GM21825 (cell line): Measurements from ENCODE around the gene TRIM63.

Experiments used
- ATAC-seq: cut with Tn5 transposase; IDR thresholded peaks from one replicate; pipeline ENCODE4 v1.9.1; 2021; ENCODE audit warnings: mild to moderate bottlenecking, moderate library complexity; ENCODE audit not compliant: unreplicated experiment

Gene TRIM63

DNA sequence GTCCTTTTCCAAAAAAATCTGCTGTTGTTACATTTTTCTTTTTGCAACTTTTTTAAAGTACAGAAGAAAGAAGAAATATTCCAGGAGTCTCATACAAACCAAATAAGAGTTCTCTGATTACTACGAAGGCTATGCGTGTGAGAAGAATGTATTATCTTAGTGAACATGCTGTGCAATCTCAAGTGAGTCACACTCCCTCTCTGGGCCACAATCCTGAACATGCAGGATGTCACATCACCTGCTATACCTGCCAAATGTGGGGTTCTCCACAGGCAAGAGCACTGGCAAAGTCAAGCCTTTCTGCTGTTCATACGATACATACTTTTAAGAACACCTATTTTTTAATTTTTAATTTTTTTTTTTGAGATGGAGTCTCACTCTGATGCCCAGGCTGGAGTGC, 21.7 kb upstream of the TRIM63 start:
- ATAC-seq, result no peak

DNA sequence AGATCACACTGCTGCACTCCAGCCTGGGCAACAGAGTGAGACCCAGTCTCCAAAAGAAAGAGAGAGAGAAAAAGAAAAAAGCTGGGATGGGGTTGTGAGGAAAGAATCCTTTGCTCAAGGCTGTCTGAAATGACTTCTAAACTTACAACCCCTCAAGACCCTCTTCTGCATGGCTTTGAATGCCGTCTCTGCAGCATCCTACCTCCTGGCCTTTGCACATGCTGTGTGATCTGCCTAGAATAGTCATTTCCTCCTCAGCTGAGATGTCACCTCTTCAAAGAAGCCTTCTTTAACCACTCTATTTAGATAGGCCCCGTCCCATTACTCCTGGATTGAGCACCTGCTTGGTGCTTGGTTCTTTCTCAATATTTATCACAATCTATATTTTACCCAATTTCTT, 17.4 kb upstream of the TRIM63 start:
- no peak for ATAC-seq

DNA sequence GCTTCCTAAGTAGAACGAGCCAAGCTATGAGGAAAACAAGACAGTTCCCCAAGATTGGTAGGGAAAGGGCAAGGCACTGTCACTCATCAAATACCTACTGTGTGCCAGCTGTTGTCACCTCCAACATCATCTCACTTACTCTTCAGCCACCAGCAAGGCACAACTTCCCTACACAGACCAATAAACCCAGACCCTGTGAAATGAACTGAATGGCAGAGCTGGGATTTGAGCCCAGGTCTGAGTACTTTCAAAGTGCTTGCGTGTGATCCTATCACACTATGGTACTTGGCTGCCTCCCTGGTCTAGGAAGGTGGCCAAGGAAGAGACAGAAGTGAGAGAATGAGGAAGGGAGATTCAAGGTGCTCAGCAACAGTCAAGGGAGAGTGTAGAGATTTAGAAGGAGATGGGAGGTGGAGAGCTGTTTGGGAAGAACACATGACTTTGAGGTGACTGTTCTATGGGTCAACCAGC, 16.7 kb upstream of the TRIM63 start:
- ATAC-seq, result no peak

DNA sequence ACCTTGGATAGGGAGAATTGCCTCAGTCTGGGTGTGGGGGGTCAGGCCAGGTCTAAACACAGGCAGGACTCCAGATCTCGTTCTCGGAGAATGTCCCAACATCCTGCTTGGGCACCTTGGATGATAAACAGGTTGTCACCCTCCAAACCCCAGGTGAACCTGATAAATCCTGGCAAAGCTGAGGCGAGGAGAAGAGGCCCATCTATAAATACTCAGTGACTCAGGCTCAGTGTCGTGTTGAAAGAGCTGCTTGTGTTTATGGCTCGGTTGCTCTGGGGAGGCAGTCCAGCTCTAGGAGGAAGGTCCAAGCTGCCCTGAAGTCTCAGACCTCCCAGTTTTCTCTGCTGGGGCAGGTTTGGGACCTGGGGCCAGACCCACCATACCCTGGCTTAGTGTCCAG, 15.8 kb upstream of the TRIM63 start:
- no peak for ATAC-seq

DNA sequence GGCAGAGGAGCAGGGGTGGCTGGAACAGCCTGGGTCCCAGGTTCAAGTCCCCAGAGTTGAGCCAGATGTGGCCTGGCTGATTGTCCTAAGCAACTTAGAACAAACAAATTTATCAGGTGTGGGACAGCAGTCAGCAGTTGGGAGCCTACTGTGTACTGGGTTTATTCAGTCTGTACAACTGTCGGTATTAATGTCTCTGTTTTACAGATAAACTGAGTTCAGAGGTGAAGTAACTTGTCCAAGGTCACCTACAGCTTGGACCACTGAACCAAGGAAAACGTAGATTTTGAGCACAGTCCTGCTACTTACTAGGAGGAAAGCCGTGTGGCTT, 14.6 kb upstream of the TRIM63 start:
- ATAC-seq, result no peak

DNA sequence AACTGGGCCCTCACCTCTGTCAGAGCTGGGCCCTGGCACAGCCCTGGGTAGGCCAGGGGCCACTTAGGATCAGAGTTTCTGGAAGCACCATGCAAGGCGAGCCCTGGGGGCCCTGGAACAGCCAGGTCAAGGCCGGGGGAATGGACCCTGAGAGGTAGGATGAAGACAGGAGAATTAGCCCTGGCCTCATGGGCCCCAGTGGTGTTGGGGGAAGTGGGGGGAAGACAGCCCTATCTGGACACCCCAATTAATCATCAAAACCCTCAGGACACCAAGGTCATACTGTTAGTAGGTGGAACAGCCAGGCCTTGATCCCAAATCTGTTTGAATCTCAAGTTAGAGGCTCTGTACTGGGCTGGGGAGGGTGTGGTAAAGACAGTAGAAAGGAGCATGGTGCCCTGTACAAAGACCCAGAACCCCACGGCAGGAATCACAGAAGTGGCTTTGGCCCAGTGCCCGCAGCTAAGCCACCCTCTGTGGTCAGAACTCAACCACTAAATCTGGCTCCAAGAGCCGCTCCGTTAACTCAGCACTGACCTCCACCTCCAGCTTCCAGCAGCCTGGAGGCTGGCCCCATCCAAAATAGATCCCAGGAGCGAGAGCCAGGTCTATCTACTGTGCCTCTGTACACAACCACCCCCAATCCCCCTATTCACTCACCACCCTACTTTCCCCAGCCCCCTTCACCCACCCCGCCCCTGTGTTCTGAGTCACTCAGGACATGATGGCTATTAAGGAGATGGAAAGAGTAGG, 14.0 kb upstream of the TRIM63 start:
- no peak for ATAC-seq

DNA sequence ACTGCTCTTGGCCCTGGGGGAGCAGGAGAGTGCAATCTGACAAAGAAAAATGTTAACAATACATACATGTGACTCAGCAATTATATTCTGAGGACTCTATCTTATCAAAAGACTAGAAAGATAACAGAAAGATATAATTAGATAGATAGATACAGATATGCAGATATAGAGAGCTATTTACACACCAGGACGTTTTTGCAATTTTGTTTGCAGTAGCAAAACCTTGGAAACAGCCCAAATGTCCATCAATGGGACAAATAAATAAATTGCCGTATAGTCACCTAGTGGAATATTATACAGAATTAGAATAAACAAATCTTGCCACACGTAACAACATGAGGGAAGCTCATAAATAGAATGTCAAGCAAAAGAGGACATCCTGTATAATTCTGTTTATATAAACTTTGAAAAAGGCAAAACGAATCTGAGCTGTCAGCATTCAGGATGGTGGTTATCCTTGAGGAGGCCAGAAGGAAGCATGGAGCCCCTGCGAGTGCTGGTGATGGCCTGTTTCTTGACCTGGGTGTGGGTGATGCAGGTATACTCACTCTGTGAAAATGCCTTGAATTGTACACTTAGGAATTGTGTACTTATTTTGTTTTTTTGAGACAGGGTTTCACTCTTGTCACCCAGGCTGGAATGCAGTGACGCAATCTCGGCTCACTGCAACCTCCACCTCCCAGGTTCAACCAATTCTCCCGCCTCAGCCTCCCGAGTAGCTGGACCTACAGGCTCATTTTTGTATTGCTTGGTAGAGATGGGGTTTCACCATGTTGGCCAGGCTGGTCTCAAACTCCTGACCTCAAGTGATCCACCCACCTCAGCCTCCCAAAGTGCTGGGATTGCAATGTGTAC, 12.8 kb upstream of the TRIM63 start:
- no peak for ATAC-seq

DNA sequence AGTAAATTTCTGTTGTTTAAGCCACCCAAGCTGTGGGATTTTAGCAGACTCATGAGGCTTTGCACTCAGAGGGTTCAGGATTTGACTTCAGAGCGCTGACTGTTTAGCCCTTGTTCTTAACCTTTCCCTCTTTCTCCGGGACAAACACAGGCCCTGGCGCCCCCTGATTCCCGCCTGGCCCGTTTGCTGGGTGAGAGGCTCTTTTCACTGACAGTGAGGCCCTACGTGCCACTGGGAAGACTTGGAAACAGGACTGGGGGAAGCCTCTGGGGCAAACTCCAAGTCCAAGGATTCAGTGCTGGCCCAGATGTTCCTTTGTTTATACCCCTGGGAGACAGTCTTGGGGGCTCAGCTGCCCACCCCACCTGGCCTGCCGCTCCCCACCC, 11.7 kb upstream of the TRIM63 start:
- ATAC-seq, result no peak

DNA sequence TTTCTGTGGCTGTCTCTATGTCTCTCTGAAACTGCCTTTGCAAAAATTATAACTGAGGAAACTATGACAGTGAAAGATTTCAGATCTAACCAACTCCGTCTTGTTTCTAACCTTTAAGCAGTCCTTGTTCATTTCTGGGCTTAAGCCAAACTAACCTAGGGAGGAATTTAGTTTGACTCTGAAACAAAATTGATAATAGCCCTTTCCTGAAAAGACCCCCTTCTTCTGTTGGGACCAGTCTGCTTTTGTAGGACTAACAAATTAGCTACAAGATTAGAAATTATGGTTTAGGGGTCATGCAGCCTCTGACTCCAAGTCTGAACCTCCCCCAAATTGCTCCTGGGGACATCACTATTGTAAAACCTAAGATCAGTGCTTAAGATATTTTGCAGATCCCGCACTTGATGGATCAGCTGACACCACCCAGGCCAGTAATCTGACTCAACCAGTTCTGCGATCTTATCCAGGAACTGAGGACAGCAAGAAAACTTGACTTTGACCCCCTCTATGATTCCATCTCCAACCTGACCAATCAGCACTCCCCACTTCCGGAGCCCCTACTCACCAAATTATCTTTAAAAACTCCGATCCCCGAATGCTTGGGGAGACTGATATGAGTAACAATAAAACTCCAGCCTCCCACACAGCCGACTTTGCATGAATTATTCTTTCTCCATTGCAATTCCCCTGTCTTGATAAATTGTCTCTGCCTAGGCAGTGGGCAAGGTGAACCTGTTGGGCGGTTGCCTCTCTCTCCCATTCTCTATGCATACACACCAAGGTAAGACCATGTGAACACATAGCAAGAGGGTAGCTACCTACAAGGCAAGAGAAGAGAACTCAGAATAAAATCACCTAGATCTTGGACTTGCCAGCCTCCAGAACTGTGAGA, 11.1 kb upstream of the TRIM63 start:
- ATAC-seq, result no peak

DNA sequence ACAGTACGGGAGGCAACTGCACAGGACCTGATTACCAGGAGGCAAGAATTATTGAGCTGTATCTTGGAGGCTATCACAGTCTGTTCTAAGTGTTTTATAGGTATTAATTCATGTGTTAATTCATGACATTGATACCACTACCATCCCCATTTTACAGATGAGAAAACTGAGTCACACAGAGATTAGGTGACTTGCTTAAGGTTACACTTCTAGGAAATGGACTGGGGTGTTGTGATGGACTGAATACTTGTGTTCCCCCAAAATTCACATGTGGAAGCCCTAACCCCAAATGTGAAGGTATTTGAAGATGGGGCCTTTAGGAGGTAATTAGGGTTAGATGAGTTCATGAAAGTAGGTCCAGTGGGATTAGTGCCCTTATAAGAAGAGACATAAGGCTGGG, 10.1 kb upstream of the TRIM63 start:
- no peak for ATAC-seq

DNA sequence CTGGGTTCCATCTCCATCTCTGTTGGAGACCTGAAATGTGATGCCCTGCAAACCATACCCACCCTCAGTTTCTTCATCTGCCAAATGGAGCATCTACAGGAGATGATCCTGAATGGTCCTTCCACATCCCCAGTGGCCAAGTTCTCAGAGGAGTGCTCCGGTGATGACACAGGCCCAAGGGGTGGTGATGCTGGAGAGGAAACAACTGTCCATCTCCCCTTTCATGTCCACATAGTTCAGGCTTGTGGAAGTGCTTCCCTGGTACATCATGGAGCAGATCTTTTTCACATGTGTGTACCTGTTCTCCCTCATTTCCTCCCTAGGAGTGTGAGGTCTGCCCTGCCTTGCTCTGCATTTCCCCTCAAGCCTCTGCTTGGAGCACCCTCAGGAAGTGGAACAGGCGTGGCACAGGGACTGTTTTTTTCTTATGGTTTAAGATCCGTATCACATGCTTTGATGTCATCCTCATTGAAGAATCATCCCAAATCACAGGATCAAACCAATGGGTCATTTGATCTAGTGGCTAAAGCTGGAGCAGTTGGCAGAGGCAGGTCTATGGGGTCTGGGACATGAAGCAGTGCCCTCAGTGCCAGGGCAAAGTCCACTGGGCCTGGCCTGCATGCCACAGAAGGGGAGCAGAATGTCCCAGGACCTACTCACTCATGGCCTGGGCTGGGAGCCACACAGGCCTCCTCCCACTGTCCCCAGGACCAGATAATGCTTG, 8.2 kb upstream of the TRIM63 start:
- ATAC-seq, result no peak

DNA sequence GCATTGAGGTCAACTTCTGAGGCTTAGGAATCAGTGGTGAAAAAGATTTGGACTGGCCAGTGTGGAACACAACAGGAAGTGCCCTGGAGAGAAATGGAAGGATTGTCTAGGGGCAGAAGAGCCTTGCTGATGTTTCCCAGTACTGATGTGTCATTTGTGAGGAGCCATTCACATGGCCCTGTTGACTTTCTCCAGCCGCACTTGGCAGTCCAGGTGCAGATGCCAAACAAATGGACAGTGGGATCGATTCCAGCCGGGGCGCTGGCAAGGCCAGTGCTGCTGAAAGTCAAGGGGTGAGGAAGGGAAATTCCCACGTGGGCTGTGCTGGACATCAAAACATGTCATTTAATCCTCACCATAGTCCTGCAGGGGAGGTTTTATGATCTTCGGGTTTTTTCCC, 4.9 kb upstream of the TRIM63 start:
- no peak for ATAC-seq

DNA sequence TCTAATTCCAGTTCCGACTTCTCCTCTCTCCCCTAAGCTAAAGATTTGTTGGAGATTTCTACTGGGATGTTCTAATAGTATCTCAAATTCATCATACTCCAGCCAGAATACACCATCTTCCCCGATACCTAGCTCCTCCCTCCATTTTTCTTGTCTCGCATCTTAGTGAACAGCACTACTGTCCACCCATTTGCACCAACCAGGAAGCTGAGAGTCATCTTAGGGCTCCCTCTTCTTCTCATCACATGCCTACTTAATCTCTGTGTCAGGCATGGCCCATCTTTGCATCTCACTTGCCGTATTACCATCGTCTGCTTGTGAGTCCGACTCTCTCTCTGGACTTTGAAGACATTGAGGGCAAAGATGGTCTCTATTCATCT, 3.5 kb upstream of the TRIM63 start:
- ATAC-seq, result no peak

DNA sequence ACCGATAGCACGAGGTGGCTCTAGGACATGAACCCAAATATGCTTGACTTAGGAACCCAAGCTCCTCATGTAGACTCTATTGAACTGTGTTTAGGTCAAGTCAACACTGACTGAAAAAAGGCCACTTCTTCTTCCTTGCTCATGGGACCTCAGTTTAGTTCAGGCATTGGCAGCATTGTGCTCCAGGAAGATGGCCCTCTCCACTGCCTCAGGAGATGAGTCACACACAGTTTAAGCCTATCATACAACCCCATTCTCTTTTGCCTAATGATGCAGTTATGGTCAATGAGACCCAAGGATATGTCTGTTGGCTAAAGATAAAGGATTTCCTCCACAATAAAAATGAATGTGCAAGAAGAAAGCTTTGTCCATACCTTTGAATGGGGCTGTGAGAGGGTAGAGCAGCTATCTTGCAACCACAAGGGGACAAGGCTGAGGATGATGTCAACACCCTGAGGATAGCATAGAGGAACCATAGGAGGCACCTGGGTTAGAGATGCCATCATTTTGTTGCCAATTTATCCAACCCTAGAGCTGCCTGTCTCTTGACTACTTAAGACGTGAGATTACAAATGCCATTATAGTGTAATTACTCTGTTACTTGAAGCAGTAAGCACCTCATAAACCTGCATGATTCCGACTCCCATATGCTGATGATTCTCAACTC, 3.0 kb upstream of the TRIM63 start:
- no peak for ATAC-seq

DNA sequence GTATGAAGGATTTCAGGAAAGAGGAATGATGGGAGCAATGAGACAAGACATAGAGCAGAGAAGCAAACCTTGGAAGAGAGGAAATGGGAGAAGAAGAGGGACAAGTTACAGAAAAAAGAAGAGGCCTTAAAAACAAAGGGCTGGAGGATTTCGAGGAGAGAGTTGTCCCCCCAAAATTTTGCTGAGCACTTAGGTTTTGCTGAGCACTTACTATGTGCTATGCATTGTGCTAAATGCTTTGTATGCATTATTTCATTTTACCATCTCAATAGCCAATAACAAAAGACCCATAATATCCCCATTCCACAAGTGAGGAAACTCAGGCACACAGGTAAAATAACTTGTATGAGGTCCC, 2.5 kb upstream of the TRIM63 start:
- ATAC-seq, result no peak

DNA sequence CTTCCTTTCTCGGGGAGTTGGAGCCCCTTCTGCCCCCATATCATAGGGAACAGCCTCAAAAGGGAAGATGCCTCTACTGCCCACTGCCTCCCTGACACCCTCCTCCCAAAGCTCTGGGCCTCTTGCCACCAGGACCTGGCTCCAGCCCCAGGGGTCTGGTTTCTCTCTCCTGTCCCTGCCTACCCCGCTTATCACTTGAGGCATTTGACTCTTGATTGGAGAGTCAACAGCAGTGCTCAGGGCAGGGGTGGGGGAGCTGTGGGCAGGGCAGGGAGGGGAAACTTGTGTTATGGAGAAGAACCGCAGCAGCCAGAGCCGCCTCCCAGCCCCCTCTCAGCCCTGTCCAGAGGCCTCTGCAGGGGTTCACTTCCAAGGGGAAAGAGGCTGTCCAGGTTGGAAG, 573 bp downstream of the TRIM63 start:
- ATAC-seq, result no peak

DNA sequence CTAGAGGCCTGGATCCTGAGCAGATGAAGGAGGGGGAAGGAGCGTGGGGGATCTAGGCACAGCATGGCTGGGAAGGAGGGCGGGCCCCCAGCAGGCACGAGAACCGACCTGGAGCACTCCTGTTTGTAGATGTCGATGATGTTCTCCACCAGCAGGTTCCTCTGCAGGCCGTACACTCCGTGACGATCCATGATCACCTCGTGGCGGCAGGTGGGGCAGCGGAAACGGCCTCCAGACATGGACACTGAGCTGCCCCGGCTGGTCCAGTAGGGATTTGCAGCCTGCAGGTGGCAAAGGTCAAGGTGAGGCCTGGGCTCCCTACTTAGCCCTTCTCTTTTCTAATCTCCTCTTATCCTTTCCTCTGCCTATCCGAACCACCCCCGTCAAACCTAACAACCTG, 1.3 kb downstream of the TRIM63 start:
- no peak for ATAC-seq

DNA sequence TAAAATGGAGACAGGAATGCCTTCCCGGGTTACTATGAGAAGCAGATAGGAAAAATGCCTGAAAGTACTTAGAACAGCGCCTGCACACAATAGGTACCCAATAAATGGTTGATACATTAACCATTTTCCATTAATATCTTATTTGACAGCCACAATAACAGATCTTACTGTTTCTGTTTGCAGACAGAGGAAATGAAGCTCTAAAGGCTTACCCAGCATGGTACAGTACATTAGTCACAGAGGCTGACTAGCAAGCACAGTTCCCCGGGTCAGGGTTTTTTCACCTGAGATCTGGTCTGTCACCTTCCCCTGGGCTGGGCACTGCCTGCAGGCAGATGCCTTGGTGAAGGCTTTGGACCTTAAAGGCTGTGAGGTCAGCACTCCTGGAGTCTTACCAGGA, 2.9 kb downstream of the TRIM63 start:
- ATAC-seq, result no peak

DNA sequence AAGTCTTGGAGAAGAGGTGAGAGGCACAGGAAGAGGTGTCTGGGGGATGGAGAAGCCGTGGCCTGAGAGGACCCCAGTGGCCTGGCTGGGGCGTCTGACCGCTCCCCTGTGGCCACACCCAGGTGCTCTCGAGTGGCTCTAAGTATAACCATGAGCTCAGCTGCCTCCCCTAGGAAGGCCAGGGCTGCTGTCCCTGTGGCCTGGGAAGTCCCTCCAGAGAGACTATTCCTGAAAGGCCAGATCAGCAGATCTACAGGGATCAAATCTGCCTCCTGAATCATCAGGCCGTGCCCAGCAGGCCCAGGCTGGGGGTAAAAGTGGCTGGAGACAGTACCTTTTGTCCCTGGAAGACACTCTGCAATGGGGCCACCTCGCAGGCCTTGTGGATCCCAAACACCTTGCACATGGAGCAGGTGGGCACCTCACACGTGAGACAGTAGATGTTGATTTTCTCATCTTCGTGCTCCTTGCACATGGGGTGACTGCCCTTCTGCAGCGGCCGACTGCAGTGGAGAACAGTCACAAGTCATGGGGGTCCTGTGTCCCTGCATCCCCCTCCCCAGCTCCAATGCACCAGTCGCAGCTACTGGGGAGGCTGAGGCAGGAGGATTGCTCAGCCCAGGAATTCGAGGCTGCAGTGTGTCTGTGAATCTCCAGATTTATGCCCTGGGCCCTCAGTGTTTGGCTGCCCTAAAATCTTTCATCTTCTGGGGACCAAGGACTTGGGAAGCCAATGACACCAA, 6.4 kb downstream of the TRIM63 start:
- no peak for ATAC-seq

DNA sequence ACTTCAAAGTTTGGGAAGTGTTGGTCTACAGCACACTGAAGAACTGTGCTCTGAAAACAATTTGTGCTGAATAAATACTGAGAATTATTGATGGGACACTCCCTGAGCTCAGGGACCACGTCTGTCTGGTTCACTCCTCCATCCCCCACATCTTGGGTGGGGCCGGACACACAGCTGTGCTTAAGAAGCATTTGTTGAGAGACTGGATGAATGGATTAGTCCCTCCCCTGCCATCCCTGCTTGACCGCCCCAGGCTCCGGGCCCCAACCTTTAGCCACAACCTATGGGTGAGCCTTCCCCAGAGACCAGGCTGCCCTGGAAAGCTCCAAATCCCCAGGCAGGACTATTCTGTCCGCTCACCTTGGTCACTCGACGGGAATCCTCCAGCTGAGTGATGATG, 7.5 kb downstream of the TRIM63 start:
- ATAC-seq, result no peak
